ENCODE data around the gene MCCC2.
"Not testable (repeated sequence)": the region's sequence is repeated elsewhere in the genome, so short reads cannot be mapped to it uniquely, and the experiment has no call there.

The MCCC2 gene

DNA sequence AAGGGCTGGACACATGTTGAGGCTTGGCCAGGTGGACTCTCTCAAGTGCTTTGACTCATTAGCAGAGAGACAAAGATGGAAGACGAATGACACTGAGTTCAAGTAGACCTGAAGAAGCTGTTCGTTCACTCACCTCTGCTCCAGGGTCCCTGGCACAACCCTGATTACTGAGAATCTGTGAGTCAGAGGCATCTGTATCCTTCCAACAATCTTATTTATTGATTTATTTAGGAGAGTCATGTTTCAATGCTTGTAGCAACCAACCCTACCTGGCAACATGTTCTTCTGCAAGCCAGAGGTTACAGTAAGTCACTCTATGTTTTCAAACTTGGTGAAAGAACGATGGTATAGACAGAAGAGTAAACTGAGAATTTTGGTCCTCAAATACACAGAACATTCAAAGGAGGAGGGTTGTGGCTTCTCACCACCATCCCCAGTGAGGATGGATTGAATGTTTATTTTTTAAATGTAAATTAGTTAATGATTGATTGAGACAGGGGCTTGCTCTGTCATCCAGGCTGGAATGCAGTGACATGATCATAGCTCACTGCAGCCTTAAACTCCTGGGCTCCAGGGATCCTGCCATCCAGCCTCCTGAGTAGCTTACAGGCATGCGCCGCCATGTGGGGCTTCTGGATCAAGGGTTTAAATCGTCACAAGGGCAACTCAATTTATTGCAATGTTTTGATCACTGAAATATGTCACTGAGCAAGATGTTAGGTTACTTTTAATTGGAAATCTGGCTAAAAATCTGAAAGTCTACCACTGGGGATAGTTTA, 76.2 kb downstream of the MCCC2 start:
- no peak for DNase-seq

DNA sequence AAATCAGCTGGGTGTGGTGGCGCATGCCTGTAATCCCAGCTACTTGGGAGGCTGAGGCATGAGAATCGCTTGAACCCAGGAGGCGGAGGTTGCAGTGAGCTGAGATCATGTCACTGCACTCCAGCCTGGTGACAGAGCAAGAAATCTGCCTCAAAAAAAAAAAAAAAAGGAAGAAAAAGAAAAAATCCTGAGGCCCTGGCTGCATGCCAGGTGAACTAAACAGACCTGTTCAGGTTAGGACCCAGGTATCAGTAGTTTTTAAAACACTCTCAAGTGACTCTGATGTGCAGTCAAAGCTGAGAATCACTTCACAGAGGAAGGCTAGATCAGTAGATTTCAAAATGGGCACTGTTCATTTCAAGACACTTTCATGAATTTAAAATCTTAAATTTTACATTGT, 77.5 kb downstream of the MCCC2 start:
- not testable (repeated sequence) for DNase-seq

DNA sequence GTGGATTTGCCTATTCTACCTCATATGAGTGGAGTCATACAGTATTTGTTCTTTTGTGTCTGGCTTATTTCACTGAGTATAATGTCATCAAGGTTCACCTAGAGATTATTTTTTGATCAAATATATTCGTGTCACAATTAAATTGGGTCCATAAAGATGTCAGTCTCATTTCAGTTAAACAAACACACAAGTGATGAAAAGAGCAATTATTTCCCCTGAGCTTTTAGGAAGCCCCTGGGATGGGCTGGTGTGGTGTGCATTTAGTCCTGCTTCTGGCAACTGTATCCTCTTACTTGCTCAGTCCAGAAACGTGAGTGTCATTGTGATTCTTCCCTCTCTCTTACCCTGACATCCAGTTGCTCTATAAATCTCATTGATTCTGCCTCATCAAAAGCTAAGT, 79.2 kb downstream of the MCCC2 start:
- DNase-seq = no peak

DNA sequence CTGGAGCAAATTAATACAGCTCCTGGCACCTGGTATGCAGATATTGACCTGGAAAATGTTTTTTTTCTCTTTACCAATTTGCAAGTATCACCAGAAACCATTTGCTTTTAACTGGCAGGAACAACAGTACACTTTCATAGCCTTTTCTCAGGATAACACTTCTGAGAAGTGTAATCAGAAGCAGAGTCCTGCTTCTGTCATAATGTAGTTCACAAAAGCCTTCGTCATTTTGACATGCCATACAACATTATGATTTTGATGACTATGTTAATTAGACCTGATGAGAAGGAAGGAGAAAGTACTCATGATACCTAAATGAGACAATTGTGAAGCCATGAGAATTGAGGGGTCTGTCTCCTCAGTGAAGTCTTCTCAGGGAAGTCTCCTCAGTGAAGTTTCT, 90.8 kb downstream of the MCCC2 start:
- no peak for DNase-seq

DNA sequence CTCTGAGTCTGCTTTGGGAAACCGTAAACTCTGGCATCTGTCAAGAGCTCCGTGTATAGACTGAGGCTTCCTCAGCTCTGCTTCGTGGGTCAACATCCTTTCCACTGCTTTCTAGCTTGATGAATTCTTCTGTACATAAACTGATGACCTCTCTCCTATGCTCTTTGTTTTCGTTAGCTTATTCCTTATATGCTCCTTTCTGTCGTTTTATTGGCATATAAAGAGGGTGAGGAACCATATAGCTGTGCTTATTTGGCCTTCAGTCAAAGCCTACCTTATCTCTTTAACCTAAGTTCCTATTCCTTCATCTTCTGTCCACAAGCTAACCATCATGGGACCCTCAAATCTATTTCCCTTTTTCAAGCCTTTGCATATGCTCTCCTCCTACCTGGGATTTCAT, 92.6 kb downstream of the MCCC2 start:
- DNase-seq = no peak

DNA sequence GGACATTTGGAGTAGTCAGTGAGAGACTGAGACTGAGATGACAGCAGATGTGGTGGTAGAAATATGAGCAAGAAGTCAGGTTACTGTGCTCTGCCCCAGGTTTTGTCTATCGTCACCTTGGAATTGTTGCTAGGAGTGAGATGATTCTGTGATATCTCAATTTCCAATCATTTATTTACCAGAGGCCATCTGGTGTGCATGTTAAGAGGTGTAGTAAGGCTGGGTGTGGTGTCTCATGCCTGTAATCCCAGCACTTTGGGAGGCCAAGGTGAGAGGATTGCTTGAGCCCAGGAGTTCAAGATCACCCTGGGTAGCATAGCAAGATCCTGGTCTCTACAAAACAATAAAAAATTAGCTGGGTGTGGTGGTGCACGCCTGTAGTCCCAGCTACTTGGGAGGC, 93.4 kb downstream of the MCCC2 start:
- DNase-seq = no peak

DNA sequence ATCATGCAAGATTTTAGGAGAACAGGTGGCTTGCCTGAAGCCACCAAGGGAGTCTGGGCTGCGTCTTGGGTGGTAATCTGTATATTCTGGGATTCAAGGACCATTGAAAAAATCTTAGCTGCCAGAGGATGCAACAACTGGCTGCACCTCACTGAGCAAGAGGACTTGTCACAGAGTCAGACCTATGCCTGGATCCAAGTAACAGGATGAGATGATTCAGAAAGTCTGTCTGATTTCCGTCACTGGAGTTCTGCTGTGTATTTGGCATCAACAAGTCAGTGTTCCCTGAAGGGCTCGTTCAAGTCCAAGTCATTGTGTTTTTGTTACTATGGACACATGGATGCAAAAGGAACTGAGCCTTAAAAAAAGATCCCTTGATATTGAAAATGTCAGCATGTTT, 94.2 kb downstream of the MCCC2 start:
- no peak for DNase-seq

DNA sequence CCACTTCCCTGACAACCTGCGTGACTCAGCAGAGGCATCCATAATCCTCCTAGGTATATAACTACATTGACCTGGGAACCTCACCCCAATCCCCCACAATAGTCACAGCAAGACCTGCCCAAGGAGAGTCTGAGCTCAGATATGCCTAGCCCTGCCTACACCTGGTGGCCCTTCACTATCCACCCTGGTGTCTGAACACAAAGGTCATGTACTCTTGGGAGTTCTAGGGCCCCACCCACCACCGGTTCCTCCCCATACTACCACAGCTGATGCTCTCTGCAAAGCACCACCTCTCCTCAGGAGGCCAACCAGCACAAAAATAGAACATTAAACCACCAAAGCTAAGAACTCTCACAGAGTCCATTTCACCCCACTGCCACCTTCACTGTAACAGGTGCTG, 97.2 kb downstream of the MCCC2 start:
- no peak for DNase-seq

DNA sequence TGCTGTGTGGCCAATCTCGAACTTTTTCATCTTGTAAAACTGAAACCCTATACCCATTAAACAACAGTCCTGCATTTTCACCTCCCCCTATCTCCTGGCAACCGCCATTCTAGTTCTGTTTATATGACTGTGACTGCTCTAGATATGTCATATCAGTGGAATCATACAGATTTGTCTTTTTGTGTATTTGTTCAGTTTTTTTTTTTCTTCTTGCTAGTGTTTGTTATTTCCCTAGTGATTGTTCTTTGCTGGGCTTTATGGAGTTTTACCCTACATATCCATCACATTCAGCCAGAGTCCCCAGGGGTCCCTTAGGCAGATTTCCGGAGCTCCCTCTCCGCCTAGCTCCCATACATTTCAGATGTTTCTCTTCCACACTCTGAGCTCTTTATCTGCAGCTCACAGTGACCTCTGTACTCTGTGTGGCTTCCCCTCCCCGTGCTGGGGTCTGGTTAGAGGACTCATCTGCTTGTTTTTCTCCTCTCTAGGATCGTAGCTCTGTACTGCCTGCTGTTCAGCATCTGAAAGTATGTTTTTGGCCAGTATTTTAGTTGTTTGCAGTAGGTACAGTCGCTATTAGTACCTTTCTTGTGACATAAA, 106.8 kb downstream of the MCCC2 start:
- no peak for DNase-seq

DNA sequence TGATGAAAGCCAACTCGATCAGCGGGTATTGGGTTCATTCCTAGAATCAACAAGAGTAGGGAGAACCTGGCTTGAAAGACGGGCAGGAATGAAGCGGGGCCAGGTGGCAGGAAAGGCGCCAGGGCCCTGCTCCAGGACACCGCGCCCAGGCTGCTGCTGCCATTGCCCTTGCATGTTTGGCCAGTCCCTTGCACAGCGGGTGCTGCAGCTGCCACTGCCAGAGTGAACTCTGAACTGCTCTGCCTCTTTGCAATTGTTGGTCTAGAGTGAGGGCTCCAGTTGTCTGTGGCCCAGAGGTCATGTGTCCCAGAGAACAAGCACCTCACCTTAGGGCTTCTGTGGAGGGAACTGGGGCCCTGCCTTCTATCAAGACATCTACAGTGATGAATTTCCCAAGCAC, 107.9 kb downstream of the MCCC2 start:
- no peak for DNase-seq

DNA sequence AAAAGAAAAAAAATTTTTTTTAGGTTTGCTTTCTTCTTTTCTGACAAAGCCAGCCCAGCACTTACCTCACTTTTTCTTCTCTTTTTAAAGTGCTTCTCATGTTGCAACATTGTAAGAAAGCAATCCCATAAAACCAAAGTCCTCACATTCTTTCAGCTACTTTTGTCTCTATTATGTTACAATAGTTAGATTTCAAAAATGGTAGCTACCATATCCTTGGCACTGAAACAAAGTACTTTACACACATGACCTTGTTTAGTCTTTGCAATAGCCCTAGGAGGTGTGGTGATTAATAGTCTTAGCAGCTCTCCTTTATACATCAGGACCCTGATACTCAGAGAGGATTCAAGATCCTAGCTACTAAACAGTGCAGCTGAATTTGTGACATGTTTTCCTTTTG, 108.5 kb downstream of the MCCC2 start:
- no peak for DNase-seq

DNA sequence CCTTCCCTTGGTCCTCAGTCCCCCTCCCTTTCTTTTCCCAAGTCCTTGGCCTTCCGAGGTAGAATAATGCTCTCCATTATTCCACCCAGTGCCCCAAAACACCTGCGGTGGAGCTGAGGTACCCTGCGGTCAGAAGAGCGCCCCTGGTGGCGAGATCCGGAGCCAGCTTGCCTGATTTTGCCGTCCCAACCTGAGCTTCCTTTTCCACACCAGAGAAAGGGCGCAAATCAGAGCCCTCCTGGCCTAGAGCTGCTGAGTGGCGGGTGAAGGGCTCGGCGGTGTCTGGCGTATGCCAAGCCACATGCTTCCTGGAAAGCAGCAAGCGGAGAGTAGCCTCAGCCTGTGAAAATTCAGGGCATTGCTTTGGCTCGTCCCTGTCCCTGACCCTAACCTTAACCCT, 110.8 kb downstream of the MCCC2 start:
- no peak for DNase-seq

DNA sequence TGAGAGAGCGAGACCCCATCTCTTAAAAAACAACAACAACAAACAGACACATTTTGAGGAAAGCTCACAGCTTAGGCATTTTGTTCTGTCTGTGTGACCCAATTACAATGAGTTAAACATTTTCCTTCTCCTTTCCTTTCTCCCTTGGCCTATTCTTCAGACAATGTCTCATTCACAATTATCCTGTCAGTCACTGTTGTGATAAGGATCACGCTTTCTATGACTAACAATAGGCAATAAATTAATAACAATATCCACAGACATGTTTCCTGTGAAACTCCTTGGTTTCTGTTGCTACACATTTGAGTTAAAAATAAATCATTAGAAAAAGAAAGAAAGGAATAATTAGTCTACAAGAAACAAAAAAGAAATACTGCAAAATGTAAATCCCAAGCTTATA, 112.1 kb downstream of the MCCC2 start:
- DNase-seq = no peak

DNA sequence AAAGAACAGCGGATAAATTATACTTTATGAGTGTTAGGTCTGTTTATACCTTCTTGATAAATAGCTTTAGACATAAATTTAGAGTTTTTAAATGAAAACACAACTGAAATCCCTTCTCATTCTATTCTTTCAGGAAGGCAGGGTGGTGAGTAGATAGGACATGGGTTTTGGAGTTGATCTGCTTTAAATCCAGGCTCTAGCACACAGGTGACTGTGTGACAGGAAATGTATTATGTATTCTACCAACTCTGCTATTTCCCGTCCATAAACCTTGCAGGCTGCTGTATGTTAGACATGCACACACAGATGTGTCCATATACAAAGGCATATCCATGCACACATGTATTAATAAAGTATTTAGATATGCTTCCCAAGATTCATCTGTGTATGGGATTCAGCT, 112.6 kb downstream of the MCCC2 start:
- no peak for DNase-seq

DNA sequence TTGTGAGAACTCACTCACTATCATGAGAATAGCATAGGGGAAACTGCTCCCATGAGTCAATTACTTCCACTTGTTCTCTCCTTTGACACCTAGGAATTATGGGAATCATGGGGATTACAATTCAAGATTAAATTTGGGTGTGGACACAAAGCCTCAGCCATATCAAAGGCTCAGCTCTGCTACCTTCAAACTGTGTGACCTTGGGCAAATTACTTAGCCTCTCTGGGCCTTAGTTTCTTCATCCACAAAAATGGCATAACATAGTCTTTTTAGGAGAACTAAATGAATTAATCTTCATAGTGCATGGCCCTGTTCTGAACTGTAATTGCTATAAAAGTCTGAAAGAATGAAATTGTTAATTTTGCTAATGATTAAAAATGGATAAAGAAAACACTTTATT, 113.7 kb downstream of the MCCC2 start:
- DNase-seq = no peak

DNA sequence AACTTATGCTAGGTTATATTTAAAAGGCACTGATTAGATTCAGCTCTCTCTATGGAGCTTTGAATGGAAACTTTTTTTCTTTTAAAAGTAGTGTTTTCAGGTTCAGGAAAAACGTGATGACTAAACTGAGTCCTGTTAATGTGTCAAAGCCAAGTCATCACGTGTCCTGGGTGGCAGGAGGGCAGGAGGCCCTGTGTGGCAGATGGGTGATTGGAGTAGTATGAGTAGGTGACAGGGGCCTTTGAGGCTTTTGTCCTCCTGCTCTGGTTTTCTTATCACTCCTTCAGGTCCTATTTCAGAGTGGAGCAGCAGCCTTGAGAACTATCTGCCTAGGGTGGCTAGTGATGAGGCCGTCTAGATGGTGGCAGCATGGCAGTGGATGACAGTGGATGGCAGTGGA, 114.3 kb downstream of the MCCC2 start:
- no peak for DNase-seq

DNA sequence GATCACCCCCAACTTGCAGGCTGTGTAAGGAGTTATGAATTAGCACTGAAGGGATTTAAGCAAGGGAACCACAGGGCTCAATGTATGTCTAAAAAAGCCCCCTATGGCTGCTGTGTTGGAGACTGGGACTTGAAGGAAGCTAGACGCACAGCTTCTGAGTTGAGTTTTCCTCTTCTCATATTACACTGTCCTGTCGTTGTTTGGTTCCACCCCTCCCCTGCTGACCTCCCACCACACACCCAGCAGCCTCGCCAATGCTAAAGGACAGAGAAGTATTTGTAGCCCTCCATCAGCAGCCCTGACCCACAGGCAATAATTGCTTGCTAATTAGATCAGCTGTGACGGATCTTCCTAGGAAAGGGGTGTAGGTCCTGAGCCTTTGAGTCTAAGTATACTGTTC, 116.8 kb downstream of the MCCC2 start:
- DNase-seq = no peak

DNA sequence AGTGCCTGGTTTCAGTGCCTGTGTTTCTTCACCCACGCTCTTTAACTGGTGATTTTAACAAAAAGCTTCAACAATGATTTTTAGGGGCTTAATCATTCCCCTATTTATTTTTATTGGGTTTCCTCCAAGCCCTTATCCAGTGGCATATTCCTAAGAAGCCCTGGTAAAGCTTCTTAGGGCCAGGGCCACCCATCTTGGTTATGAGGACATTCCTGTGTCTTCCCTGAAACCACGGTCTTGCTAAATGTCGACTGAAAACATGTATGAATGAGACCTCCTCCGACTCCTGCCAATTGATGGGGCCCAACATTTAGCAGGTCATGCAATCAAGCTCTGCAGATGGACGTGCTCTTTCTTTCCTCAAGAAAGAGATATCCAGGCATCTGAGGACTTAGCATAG, 118.3 kb downstream of the MCCC2 start:
- no peak for DNase-seq

DNA sequence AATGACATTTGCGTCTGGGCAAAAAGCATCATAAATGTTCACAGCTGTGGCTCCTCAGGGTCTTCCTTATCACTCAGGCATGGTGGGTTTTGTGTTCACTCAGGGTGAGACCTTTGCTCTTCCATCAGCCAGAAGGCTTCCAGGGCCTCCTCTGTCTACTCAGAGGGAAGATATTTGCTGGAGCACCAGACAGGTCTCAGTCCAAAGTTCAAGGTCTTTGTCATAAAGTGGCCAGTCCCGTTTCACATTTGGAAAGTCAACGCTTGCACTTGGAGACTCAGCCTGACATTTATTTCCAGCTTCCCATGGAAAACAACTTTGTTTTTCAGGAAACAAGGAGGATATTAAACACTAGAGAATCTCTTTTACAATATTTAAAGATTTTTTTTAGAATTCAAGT, 119.8 kb downstream of the MCCC2 start:
- no peak for DNase-seq
